ENCODE data around the gene NANS. TPM values are rescaled to one million over a fixed set of nuclear protein-coding genes. Genes with fewer than 3 reads are reported as not detected.

NANS gene
- total RNA-seq, 1 experiment from 2014 or later = 40.4 TPM

GRCh38 chr9:98031935-98032334 lies 24.6 kb upstream of the NANS start:
- no peak overlapping the region for H4K5ac ChIP-seq (ENCODE audit: insufficient read length, low read depth, low read length)
- H3K36me3 Mint-ChIP-seq (ENCODE audit: insufficient read depth in 1 of 3, low read depth in 3 of 3) = no peaks in the 10 kb centered on the region
- no peak overlapping the region for H2BK20ac ChIP-seq (ENCODE audit: low read depth, low read length, poor library complexity, severe bottlenecking)
- H3K4me1 Mint-ChIP-seq = peaks cover 0 to 6% of the 10 kb centered on the region in 2 experiments; a peak in 2 of 4 replicates
- no peak overlapping the region for H3K56ac ChIP-seq (ENCODE audit: insufficient read length, low read depth, low read length)
- no peaks in the 10 kb centered on the region for H3K79me2 ChIP-seq (ENCODE audit: insufficient read depth, low read length)
- no peak overlapping the region for H3K14ac ChIP-seq (ENCODE audit: insufficient read depth, low read length)
- no peaks in the 10 kb centered on the region for H3K9me3 Mint-ChIP-seq
- H2BK5ac ChIP-seq (ENCODE audit: insufficient read length, low read length) = no peak overlapping the region
- no peak overlapping the region for H2AK5ac ChIP-seq (ENCODE audit: insufficient read length, low read length)
- no peak overlapping the region for H3K27ac Mint-ChIP-seq
- H3K4me1 ChIP-seq (ENCODE audit: insufficient read depth, low read length) = no peaks in the 10 kb centered on the region
- H3K9me3 ChIP-seq (ENCODE audit: control insufficient read depth, low read depth, low read length) = no peaks in the 10 kb centered on the region
- no peak overlapping the region for H3K4me3 Mint-ChIP-seq
- H3K4me2 ChIP-seq (ENCODE audit: insufficient read depth, insufficient read length, low read length) = no peak overlapping the region
- no peak overlapping the region for H3K23ac ChIP-seq (ENCODE audit: insufficient read length, low read depth, low read length)
- H2AFZ ChIP-seq (ENCODE audit: low read length) = no peak overlapping the region
- H4K8ac ChIP-seq (replicated peaks; ENCODE audit: insufficient read length, low read depth, low read length) = no peak overlapping the region
- H3K9ac ChIP-seq (ENCODE audit: extremely low read depth, insufficient read length, low read length) = no peak overlapping the region
- no peaks in the 10 kb centered on the region for H3K79me1 ChIP-seq (ENCODE audit: insufficient read depth, low read depth, low read length, poor library complexity, severe bottlenecking)
- H3T11ph ChIP-seq (ENCODE audit: low read length) = no peak overlapping the region
- no peak overlapping the region for H2BK12ac ChIP-seq (ENCODE audit: insufficient read length, low read depth, low read length)
- TF ChIP-seq CTCF (conservative IDR thresholded peaks at IDR 0.05) = no peak
- no CpG with 5 or more reads among the region's 1 CpG for WGBS (ENCODE audit: extremely low coverage, insufficient read length, low lambda C conversion rate)
- no peak overlapping the region for H4K91ac ChIP-seq (ENCODE audit: insufficient read length, low read depth, low read length)
- no peak overlapping the region for H3K27ac ChIP-seq (ENCODE audit: insufficient read length, low read depth, low read length)
- no peak overlapping the region for H2BK15ac ChIP-seq (ENCODE audit: low read depth, low read length)
- H3K18ac ChIP-seq (ENCODE audit: insufficient read length, low read depth, low read length) = no peak overlapping the region
- no peak overlapping the region for H3K4ac ChIP-seq (ENCODE audit: low read depth, low read length)
- H2BK120ac ChIP-seq (ENCODE audit: low read depth, low read length, poor library complexity, severe bottlenecking) = no peak overlapping the region
- H3K23me2 ChIP-seq (ENCODE audit: insufficient read length, low read depth, low read length, poor library complexity, severe bottlenecking) = no peaks in the 10 kb centered on the region
- H3K27me3 ChIP-seq (ENCODE audit: insufficient read depth, low read length) = no peaks in the 10 kb centered on the region
- DNase-seq = no peak
- H3K27me3 Mint-ChIP-seq (ENCODE audit: low read depth) = peaks cover 28% of the 10 kb centered on the region
- no peaks in the 10 kb centered on the region for H4K20me1 ChIP-seq (ENCODE audit: control insufficient read depth, insufficient read depth, insufficient read length)
